CD4-positive, CD25-positive, alpha-beta regulatory T cell (primary cell): Measurements from ENCODE around the gene EIF4EBP3. TPM values are rescaled to one million over a fixed set of nuclear protein-coding genes. Genes with fewer than 3 reads are reported as not detected.
"Not testable (repeated sequence)": the region's sequence is repeated elsewhere in the genome, so short reads cannot be mapped to it uniquely, and the experiment has no call there.

Source experiments
- ATAC-seq, 2 donors: fragments of 150-1000 bp; cut with Tn5 transposase; one replicate each; pipeline ENCODE4 v1.10.0; 2021; ENCODE audit warnings: low read depth in 2 of 2, moderate number of reproducible peaks in 2 of 2, moderate library complexity in 1 of 2
- DNase-seq, 3 donors: peaks; one replicate each; pipeline versions ENCODE4 v3.0.0 to v3.0.0-alpha.2; 2012 to 2022; ENCODE audit warnings: mixed read lengths in 1 of 3
- H3K27ac ChIP-seq: one replicate; pipeline ENCODE4 v1.7.0; 2013; ENCODE audit warnings: mild to moderate bottlenecking, low read length; ENCODE audit not compliant: insufficient read depth, poor library complexity, severe bottlenecking
- H3K27me3 ChIP-seq: one replicate; pipeline ENCODE4 v1.7.0; 2013; ENCODE audit warnings: low read length; ENCODE audit not compliant: control insufficient read depth, insufficient read depth
- H3K36me3 ChIP-seq: one replicate; pipeline ENCODE4 v1.7.0; 2013; ENCODE audit warnings: mild to moderate bottlenecking, low read length, moderate library complexity; ENCODE audit not compliant: control insufficient read depth, insufficient read depth
- H3K4me1 ChIP-seq: 2 replicates; pipeline ENCODE4 v1.7.0; 2013; ENCODE audit warnings: mild to moderate bottlenecking, low read length; ENCODE audit not compliant: insufficient read depth, control insufficient read depth, poor library complexity, severe bottlenecking
- H3K4me3 ChIP-seq: one replicate; pipeline ENCODE4 v1.7.0; 2013; ENCODE audit warnings: low read depth, mild to moderate bottlenecking, low read length, moderate library complexity
- H3K9me3 ChIP-seq, 2 experiments: 1 replicate in 1 of 2; 2 replicates in 1 of 2; pipeline ENCODE4 v1.7.0; 2013; ENCODE audit warnings: low read length in 2 of 2, mild to moderate bottlenecking in 1 of 2, moderate library complexity in 1 of 2; ENCODE audit not compliant: control insufficient read depth in 2 of 2
- H3K27ac Mint-ChIP-seq, 3 donors: one replicate each; pipeline ENCODE4 v1.8.0; 2020 to 2022; ENCODE audit warnings: mild to moderate bottlenecking in 3 of 3, mixed read lengths in 3 of 3, moderate library complexity in 2 of 3
- H3K27me3 Mint-ChIP-seq: one replicate; pipeline ENCODE4 v1.8.0; 2022; ENCODE audit warnings: mild to moderate bottlenecking, mixed read lengths
- H3K36me3 Mint-ChIP-seq: one replicate; pipeline ENCODE4 v1.8.0; 2020; ENCODE audit warnings: mixed read lengths
- H3K4me1 Mint-ChIP-seq, 4 donors: one replicate each; pipeline ENCODE4 v1.8.0; 2020 to 2022; ENCODE audit warnings: mixed read lengths in 4 of 4, mild to moderate bottlenecking in 1 of 4
- H3K4me3 Mint-ChIP-seq, 4 donors: one replicate each; pipeline ENCODE4 v1.8.0; 2020 to 2022; ENCODE audit warnings: mild to moderate bottlenecking in 4 of 4, mixed read lengths in 4 of 4, moderate library complexity in 3 of 4
- H3K9me3 Mint-ChIP-seq, 7 donors: one replicate each; pipeline ENCODE4 v1.8.0; 2020 to 2022; ENCODE audit warnings: mixed read lengths in 7 of 7, mild to moderate bottlenecking in 3 of 7, moderate library complexity in 2 of 7
- polyA plus RNA-seq, 4 donors: library from polyadenylated mRNA; unstranded; fragments of 300-500 nt; fragmentation: Illumina TruSeq; gene quantifications; one replicate each; pipeline ENCODE4 v1.2.3, GENCODE V29; 2021
- total RNA-seq: library from RNA; stranded (reverse); gene quantifications from one replicate; pipeline ENCODE4 v1.2.3, GENCODE V29; 2022

EIF4EBP3 gene
- total and polyA plus RNA-seq, 5 donors from 2014 or later: 11.8 to 44.7 (median 38.5) TPM

DNA sequence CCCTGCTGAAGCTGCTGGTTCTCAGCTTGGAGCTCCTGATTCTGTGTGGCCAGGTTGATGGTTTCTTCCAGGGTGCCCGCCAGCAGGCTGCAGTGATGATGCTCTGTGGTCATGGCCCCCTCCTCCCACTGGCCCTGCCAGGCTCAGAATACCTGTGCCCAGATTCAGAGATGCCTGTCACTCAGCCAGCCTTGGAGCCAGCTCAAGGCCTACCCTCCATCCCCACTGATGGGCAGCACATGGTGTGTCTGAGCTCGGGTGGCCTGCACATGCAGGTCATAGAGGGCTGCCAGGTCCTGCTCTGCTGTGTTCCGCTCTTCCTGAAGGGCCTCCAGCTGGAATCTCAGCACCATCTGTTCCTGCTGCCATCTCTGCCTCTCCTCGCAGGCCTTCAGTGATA, 22.6 kb downstream of the EIF4EBP3 start:
- peaks cover 0 to 3% (median 0%) of the 10 kb centered on the region in 7 donors for H3K9me3 Mint-ChIP-seq
- peaks cover 0 to 52% (median 39%) of the 10 kb centered on the region in 4 donors for H3K4me1 Mint-ChIP-seq
- Histone ChIP-seq H3K9me3 (no peaks in the 10 kb centered on the region), H3K27ac (peak overlapping the region; percentile 83), H3K27me3 (no peaks in the 10 kb centered on the region), H3K36me3 (peaks cover 26% of the 10 kb centered on the region), H3K4me1 (peaks cover 25% of the 10 kb centered on the region), H3K4me3 (no peak overlapping the region)
- H3K27me3 Mint-ChIP-seq: no peaks in the 10 kb centered on the region
- no peak for DNase-seq
- peak overlapping the region; percentile 98 to 99 (median 98) for H3K27ac Mint-ChIP-seq
- peaks cover 36% of the 10 kb centered on the region for H3K36me3 Mint-ChIP-seq
- ATAC-seq: no peak
- peak overlapping the region in 1 of 4 donors; percentile 50 for H3K4me3 Mint-ChIP-seq

DNA sequence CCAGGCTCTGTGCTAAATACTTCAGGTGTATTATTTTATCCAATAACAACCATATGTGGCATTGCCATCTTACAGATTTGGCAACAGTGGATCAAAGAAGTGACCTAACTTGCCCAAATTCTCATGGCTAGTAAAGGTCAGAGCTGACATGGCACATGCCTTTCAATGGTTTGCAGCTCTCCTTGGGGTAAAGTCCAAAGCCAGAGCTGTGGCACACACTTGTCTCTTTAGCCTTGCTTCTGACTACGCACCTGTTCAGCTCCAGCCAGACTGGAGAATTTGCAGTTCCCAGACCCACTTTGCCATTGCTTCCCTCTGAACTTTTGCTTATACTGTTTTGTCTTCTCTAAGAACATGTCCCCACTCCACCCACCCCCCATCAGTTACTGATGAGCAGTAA, 23.0 kb downstream of the EIF4EBP3 start:
- no peak for ATAC-seq
- Mint-ChIP-seq H3K4me1 (peaks cover 0 to 48% (median 36%) of the 10 kb centered on the region in 4 donors), H3K4me3 (peak overlapping the region in 2 of 4 donors; percentile 48 to 50), H3K9me3 (peaks cover 0 to 3% (median 0%) of the 10 kb centered on the region in 7 donors), H3K27me3 (no peaks in the 10 kb centered on the region), H3K36me3 (peaks cover 36% of the 10 kb centered on the region), H3K27ac (peak overlapping the region in 2 of 3 donors; percentile 98 to 99)
- Histone ChIP-seq H3K4me1 (peaks cover 21% of the 10 kb centered on the region), H3K4me3 (no peak overlapping the region), H3K27me3 (no peaks in the 10 kb centered on the region), H3K27ac (no peak overlapping the region), H3K36me3 (peaks cover 26% of the 10 kb centered on the region), H3K9me3 (no peaks in the 10 kb centered on the region)
- DNase-seq: no peak

DNA sequence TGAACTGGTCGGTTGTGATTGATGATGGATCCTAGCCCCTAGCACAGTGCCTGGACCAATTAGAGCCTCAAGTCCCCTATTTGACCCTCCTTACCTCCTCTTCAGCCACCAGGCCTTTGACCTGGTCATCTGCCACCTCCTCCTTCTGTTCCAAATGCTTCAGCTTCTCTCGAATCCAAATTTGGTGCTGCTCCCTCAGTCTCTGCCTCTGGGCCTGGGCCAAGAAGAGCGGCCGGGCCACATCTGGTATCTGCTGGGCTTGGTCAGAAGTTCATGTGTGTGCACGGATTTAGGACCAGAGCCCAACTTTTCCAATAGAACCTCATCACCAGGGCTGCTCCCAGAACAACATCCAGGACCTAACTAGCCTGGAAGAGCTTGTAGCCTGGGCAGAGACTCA, 23.6 kb downstream of the EIF4EBP3 start:
- Histone ChIP-seq H3K27me3 (no peaks in the 10 kb centered on the region), H3K4me1 (peaks cover 15% of the 10 kb centered on the region), H3K36me3 (peaks cover 24% of the 10 kb centered on the region), H3K4me3 (no peak overlapping the region), H3K9me3 (no peaks in the 10 kb centered on the region), H3K27ac (no peak overlapping the region)
- Mint-ChIP-seq H3K27me3 (no peaks in the 10 kb centered on the region), H3K36me3 (peaks cover 33% of the 10 kb centered on the region), H3K27ac (peak overlapping the region in 1 of 3 donors; percentile 36), H3K4me1 (peaks cover 0 to 43% (median 31%) of the 10 kb centered on the region in 4 donors), H3K4me3 (peak overlapping the region in 1 of 4 donors; percentile 48), H3K9me3 (peaks cover 0 to 3% (median 0%) of the 10 kb centered on the region in 7 donors)
- DNase-seq (no peak), ATAC-seq (no peak)

DNA sequence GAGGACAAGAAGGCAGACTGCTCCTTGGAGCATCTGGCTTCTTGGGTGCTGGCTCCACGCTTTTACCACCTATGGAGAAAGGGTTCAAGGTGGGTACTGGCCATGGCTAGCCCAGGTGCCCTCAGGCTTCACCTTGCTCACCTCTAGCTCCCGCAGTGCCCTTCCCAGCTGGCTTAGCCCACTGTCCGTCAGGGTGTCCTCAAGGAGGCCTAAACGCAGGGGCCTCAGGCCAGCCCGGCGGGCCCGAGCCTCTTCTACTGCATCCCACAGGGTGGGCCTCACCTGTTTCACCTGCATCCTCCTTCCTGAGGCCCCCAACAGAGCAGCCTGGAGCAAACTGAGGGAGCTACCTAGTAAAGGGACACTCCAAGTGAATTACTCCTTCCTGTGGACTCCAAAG, 26.2 kb downstream of the EIF4EBP3 start:
- Histone ChIP-seq H3K4me1 (peaks cover 9% of the 10 kb centered on the region), H3K4me3 (no peak overlapping the region), H3K36me3 (peaks cover 1% of the 10 kb centered on the region), H3K27ac (no peak overlapping the region), H3K27me3 (no peaks in the 10 kb centered on the region), H3K9me3 (no peaks in the 10 kb centered on the region)
- Mint-ChIP-seq H3K9me3 (peaks cover 0 to 3% (median 0%) of the 10 kb centered on the region in 7 donors), H3K36me3 (peaks cover 16% of the 10 kb centered on the region), H3K4me3 (no peak overlapping the region), H3K27me3 (no peaks in the 10 kb centered on the region), H3K4me1 (peaks cover 0 to 29% (median 19%) of the 10 kb centered on the region in 4 donors), H3K27ac (no peak overlapping the region)
- DNase-seq: no peak
- no peak for ATAC-seq

DNA sequence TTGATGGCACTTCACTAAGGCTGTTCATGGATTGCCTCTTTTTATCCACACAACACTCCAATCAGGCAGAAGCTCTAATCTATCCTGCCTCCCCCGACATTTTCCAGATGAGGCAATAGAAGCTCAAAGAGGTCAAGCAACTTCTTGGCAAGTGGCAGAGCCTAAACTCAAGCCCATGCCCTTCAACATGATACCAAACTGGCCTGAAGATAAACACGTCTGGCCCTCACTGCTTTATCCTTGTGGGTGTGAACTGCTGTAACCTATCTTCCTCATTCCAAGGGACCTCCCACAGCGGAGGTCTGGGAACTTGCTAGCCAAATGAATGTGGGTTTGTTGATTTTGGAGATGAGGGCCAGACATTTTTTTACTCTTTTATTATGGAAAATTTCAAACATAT, 26.7 kb downstream of the EIF4EBP3 start:
- Histone ChIP-seq H3K4me1 (peaks cover 6% of the 10 kb centered on the region), H3K9me3 (no peaks in the 10 kb centered on the region), H3K4me3 (no peak overlapping the region), H3K27ac (no peak overlapping the region), H3K36me3 (no peaks in the 10 kb centered on the region), H3K27me3 (no peaks in the 10 kb centered on the region)
- H3K27me3 Mint-ChIP-seq: no peaks in the 10 kb centered on the region
- H3K4me1 Mint-ChIP-seq: peaks cover 0 to 24% (median 15%) of the 10 kb centered on the region in 4 donors
- H3K9me3 Mint-ChIP-seq: peaks cover 0 to 3% (median 0%) of the 10 kb centered on the region in 7 donors
- no peak for ATAC-seq
- DNase-seq: no peak
- no peak overlapping the region for H3K27ac Mint-ChIP-seq
- no peak overlapping the region for H3K4me3 Mint-ChIP-seq
- H3K36me3 Mint-ChIP-seq: peaks cover 16% of the 10 kb centered on the region

DNA sequence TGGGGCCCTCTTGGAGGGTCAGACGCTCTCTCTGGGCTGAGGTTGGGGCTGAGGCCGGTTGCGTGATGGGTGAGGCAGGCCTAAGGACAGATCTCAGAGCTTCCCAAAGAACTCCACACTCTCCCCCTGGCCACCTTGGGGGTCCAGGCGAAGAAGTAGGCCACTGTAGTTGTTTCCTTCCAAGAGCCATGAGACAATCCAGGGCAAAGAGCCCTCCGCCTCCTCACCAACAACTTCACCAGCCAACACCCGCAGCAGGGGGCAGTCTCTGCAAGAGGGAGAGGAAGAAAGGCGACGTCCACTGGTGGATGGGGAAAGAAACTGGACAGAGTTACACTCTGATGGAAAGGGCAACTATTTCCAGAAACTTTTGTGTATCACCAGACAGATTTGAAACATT, 27.8 kb downstream of the EIF4EBP3 start:
- H3K27ac Mint-ChIP-seq: no peak overlapping the region
- peaks cover 10% of the 10 kb centered on the region for H3K27me3 Mint-ChIP-seq
- peaks cover 14% of the 10 kb centered on the region for H3K36me3 Mint-ChIP-seq
- no peak overlapping the region for H3K4me3 Mint-ChIP-seq
- Histone ChIP-seq H3K9me3 (no peaks in the 10 kb centered on the region), H3K36me3 (no peaks in the 10 kb centered on the region), H3K4me1 (no peaks in the 10 kb centered on the region), H3K27ac (no peak overlapping the region), H3K27me3 (no peaks in the 10 kb centered on the region), H3K4me3 (no peak overlapping the region)
- no peak for ATAC-seq
- no peak for DNase-seq
- H3K9me3 Mint-ChIP-seq: peaks cover 0 to 3% (median 0%) of the 10 kb centered on the region in 7 donors
- peaks cover 0 to 13% (median 7%) of the 10 kb centered on the region in 4 donors for H3K4me1 Mint-ChIP-seq

DNA sequence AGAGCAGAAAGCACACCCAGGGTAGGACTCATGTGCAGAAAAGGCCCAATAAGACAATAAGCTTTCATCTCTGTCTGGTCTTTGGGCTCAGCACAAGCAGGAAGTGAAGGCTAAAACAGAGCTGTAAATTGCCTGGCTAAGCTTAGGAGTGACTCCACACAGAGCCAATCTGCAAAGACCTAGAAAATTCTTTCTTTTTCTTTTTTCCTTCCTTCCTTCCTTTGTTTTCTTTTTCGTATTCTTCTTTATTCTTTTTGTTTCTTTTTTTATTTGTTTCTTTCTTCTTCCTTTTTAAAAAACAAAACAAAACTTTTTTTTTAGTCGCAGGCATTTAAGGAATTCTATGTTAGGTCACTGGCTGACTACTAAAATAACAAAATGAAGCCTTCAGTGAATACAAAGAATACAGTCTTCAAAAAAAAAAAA, 29.3 kb downstream of the EIF4EBP3 start:
- Histone ChIP-seq H3K36me3 (no peaks in the 10 kb centered on the region), H3K4me1 (no peaks in the 10 kb centered on the region), H3K27ac (no peak overlapping the region), H3K4me3 (no peak overlapping the region), H3K9me3 (no peaks in the 10 kb centered on the region), H3K27me3 (no peaks in the 10 kb centered on the region)
- Mint-ChIP-seq H3K4me1 (peaks cover 0 to 11% (median 4%) of the 10 kb centered on the region in 4 donors), H3K27me3 (peaks cover 14% of the 10 kb centered on the region), H3K36me3 (peaks cover 6% of the 10 kb centered on the region), H3K4me3 (no peak overlapping the region), H3K9me3 (peaks cover 0 to 1% (median 0%) of the 10 kb centered on the region in 7 donors), H3K27ac (peak overlapping the region in 2 of 3 donors; percentile 23 to 62)
- ATAC-seq: peak; percentile 53 to 59
- peak in 1 of 3 donors; percentile 29 for DNase-seq

DNA sequence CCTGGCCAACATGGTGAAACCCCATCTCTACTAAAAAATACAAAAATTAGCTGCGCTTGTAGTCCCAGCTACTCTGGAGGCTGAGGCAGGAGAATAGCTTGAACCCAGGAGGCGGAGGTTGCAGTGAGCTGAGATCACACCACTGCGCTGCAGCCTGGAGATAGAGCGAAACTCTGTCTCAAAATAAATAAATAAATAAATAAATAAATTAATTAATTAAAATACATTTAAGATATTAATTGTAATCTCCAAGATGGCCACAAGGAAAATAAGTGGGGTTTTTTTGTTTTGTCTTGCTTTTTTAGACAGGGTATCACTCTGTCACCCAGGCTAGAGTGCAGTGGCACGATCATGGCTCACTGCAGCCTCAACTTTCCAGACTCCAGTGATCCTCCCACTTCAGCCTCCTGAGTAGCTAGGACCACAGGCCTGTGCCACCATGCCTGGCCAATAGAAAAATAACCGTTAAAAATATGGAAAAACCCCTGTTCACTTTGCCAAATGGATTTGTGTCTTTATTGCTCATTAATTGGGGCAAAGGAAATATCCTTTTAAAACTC, 31.8 kb downstream of the EIF4EBP3 start:
- H3K27me3 Mint-ChIP-seq: peaks cover 34% of the 10 kb centered on the region
- H3K9me3 ChIP-seq, H3K27ac ChIP-seq, H3K4me3 ChIP-seq, ATAC-seq, H3K4me3 Mint-ChIP-seq, H3K36me3 Mint-ChIP-seq, H3K27ac Mint-ChIP-seq, H3K4me1 ChIP-seq, H3K9me3 Mint-ChIP-seq, H3K27me3 ChIP-seq, DNase-seq, H3K36me3 ChIP-seq: not testable (repeated sequence)
- H3K4me1 Mint-ChIP-seq: peaks cover 0 to 11% (median 4%) of the 10 kb centered on the region in 4 donors
